Smooth muscle cell of the brain vasculature (primary cell): ENCODE measurements around the gene RIMBP3C.
"Not testable (repeated sequence)": the region's sequence is repeated elsewhere in the genome, so short reads cannot be mapped to it uniquely, and the experiment has no call there.

Experiments
- DNase-seq: peaks from one replicate; pipeline ENCODE4 v3.0.0-alpha.2; 2012; ENCODE audit warnings: low read depth, low spot score

The RIMBP3C gene

DNA sequence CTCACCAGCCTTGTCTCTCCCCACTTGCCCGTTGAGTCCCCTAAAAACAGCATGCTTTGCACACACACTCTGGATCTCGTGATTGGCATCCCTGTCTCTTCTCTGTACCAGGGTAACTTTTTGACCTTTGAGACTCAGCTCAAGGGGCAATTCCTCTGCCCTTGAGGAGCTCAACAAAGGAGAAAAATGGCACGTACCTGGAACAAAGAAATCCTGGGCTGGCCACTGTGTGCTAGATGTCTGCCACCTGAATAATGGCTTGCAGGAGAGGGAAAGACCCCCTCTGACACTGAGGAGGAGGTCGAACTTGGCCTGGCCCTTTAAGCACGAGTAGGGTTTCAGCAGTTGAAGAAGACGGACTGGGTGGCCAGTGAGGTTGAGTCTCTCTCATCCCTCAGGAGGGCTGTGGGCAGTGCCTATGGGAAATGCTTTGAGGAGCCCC is 22.1 kb upstream of the RIMBP3C start:
- no peak for DNase-seq

DNA sequence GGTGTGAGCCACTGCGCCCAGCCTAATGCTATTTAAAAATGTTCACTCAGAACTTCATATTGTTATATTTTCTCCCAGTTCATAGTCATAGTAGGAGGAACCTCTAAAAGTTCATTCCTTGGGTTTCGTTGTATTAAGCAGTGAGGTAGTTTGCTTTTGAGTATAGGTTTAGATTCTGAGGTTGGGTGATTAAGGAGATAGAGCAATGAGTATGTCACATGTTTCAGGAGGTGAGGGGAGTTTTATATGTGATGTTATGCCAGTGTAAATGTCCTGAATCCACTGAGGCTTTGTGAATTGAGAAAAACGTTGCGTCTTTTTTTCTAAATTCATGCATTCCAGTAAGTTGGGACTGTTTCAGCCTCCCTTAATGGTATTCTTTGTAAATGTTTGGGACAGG is 20.4 kb upstream of the RIMBP3C start:
- DNase-seq = no peak

DNA sequence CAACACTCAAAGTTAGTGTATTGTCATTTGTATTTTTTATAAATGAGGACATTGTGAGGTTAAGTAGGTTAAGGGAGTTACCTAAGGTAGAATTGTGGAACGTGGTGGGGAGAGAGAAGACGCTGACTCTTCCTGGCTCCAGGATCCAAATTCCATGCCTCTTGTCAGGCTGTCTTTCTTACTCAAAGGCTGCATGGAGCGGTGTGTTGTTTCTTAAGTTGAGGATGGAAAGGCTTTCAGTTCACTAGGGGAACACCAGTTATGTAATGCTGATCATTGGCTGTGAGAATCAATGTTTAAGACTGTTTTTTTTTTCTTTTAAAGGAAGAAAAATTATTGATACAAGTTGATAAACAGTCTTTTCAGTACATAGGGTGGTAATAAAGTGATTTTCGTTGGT is 19.1 kb upstream of the RIMBP3C start:
- no peak for DNase-seq

DNA sequence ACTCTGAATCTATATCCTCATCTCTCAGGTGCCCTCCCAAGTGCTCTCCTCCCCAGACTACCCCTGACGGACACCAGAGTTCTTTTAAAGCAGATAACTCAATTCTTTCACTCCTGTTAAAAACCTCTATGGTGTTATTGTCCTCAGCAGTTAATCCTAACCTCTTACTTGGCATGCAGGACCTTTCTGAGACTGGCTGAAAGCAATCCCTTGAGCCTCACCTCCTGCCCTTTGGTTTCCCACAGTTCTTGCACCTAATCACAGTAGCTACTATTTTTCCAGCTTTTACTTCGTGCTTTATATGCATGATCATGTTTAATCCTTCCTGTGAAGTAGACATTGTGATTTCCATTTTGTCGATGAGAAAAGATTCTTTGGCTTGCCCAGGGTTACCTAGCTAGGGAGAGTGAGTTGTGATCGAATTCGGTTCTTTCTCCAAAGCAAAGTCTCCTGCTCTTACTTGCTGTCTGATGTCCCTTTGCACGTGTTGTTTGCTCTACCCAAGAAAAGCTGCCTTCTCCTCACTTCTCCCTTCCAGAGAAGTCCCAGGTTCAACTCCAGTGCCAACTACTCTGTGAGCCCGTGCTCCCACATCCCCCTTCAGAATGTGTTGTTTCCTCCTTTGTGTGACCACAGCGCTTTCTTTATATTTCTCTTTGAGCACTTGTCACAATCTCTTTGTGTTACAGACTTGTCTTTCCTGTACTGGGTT is 18.4 kb upstream of the RIMBP3C start:
- DNase-seq = no peak

DNA sequence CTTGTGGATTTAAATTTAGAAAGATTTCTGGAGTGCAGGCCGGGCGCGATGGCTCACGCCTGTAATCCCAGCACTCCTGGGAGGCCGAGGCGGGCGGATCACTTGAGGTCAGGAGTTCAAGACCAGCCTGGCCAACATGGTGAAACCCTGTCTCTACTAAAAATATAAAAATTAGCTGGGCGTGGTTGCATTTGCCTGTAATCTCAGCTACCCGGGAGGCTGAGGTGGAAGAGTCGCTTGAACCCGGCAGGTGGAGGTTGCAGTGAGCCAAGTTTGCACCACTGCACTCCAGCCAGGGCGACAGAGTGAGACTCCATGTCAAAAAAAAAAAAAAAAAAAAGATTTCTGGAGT is 17.8 kb upstream of the RIMBP3C start:
- not testable (repeated sequence) for DNase-seq

DNA sequence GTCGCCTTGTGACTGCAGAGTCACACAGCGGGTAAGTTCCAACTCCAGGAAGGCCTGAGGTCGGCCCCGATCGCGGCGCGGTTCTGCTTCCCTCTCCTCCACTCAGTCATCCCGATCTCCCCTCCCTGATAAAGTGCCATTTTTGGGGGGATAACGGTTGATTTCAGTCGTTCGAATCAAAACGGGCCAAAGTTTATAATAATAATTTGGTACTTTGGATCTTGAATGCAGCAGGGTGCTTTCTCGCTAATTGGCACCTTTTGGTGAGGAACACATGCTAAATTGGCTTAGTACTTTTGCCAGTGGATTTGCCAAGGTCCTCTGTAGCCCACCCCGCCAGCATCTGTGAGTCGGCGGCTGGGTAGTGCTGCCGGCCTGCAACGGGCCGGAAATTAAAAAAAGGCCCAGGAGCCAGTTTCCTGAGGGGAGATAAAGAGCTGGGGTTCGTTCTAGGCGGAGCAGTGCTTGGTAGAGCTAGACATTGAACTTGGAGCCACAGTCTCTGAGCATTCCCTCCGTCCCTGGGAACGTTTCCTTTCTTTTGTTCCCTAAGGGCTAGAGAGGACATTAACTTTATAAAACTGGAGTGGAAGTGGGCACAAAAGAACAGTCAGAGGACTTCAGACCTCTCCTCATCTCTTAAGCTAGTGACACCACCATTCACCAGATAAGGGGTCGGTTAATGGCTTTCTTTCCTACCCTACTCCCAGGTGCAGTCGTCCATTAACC is 17.2 kb upstream of the RIMBP3C start:
- DNase-seq = no peak

DNA sequence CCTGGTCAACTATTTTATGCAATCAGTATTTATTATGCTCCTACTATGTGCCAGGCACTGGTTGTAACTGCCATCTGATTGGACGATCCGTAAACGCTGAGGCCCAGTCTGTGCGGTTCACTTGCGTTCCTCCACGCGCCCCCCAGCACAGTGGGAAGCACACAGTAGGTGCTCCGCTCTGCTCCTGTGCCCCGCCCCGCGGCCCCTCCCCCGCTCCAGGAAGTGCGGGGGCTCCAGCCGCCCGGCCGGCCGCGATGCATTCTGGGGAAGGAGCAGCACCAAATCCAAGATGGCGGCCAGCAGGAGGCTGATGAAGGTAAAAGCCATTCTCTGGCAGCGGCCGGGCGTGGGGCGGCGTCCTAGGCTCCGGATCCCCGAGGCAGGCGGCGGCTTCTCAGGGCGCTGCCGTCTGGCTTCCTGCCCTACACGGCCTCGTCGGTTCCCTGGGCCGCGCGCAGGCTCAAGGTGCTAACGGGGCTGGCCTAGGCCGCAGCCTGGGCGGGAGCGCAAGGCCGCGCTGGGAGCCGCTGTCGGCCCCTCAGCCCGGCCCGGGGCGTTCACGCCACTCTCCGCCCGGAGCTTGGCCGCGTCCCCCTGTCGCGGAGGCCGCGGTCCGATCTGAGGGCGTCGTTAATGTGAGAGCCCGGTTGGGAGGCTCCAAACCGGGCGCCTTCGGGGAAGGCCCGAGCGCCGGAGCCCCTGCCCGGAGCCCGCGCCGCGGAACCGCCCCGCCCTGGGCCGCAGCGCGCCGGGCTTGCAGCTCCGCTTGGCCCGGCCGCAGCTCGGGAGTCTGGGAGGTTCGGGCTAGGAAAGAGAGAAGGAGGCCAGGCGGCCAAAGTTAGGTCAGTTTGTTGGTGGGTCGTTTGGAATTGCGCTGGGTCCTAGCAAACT is 16.4 kb upstream of the RIMBP3C start, which contains the start of gene UBE2L3:
Gene UBE2L3, plus strand, starts transcription at position 259 of the 891 bp plus-strand sequence. Its CDS starts 31 bp downstream, at position 290.
- peak; percentile 45 for DNase-seq

DNA sequence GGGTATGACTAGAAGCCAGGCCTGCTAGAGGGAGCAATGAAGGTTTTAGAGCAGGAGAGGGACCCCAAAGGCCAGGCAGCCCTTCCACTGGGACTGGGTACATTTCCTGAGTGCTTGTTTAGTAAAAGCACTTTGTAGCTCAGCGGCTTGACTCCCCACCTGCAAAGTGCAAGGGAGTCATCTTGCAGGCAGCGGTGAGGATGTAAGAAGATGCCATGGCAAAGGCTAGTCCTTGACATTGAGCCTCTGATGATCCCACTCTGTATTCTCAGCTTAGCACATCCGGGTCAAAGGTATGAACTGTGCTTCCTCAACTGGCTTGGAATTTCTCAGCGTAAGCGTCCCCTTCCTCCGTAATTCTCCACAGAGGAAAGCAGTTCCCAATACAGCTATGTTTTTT is 13.2 kb upstream of the RIMBP3C start:
- no peak for DNase-seq

DNA sequence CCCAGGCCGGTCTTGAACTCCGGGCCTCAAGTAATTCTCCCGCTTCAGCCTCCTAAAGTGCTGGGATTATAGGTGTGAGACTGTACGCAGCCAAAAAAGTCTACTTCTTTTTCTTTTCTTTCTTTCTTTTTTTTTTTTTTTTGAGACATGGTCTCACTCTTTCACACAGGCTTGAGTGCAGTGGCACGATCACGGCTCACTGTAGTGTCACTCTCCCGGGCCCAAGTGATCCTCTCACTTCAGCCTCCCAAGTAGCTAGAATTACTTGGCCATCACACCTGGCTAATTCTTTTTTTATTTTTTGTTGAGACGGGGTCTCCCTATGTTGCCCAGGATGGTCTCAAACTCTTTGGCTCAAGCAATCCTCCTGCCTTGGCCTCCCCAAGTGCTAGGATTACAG is 12.7 kb upstream of the RIMBP3C start:
- no peak for DNase-seq

DNA sequence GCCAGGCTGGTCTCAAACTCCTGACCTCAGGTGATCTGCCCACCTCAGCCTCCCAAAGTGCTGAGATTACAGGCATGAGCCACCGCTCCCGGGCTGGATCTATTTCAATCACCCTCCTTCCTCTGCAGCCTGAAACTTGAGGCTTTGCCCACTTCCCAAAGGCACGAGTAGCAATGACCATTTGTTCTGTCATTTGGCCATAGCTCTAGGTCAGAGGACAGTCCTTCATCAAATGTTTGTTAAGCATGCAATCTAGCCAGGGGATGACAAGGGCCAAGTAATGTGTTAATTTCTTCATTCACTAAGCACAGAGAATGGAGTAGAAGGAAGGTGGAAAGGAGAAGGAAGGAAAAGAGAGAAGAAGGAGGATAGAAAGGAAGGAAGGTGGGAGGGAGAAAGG is 9.4 kb upstream of the RIMBP3C start:
- DNase-seq = not testable (repeated sequence)

DNA sequence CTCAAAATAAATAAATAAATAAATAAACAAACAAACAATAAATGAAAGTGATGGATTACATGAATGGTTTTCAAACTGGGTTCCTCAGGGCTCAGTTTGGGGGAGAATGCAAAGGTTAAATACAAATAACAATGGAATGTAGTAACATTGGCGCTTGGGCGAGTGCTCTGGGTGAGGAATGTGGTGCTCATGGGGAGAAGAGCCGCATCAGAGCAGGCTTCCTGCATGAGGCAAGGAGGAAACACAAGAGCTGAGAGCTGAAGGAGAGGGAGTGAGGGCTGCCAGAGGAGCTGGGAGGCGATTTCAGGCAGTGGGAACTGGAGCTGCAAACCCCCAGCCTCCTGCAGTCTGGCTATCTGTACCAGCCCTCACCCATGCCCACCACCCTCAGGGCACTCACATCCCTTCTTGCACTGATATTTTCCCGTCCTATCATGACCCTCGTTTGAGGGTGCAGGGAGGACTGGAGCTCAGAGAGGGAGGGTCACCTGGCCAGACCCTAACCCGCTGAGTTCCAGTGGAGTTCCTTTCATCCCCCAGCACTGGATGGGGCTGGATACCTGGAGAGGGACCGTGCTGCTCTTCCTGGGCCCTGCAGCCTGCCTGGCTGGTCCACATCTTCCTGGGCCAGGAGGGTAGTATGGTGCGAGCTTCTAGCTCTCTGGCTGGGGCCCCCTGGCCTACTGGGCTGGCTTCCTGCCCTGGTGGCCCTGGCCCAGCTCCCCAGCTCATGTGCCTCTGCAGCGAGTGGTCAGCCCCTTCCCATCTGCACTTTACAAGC is 8.3 kb upstream of the RIMBP3C start:
- DNase-seq = not testable (repeated sequence)

DNA sequence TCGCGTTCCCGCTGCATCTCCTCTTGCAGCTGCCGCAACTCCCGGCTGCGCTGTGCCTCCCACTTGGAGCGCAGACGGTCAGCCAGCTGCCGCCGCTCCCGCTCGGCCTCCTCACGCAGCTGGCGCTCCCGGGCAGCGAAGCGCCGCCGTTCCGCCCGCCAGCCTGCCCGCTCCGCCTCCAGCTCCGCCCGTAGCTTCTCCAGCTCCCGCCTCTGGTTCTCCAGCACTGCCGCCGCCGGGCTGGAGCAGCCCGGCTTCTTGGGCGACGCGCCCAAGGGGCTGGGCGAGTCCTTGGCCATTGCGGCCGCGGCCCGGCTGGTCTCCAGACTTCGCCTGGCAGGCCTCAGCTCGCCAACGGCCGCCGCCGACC is 598 bp downstream of the RIMBP3C start:
- not testable (repeated sequence) for DNase-seq

DNA sequence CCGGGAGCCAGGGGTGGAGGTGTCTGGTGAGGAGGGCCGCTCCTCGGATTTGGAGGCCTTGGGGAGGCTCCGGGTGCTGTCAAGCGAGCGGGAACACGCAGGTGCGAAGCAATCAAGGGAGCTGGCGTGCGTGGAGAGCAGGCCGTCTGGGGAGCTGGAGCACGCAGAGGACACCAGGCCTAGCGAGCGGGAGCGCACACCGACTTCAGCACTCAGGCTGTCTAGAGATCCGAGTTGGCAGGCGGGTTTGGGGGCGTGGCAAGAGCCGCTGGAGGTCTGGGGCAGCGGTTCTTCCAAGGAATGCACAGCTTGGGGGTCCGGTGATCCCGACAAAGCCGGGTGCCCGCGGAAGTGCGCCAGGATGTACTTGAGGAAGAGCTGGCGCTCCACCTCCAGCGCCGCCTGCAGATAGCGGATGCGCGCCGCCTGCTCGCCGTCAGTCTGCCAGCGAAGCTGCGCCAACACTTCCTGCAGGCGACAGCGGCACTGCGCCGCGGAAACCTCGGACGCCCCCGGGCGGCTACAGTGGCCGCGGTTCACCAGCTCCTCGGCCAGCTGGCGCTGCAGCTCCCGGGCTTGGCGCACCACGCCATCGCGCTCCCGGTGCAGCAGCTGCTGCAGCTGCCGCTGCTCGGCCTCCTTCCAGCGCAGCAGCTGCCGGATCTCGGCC is 1.1 kb downstream of the RIMBP3C start:
- not testable (repeated sequence) for DNase-seq

DNA sequence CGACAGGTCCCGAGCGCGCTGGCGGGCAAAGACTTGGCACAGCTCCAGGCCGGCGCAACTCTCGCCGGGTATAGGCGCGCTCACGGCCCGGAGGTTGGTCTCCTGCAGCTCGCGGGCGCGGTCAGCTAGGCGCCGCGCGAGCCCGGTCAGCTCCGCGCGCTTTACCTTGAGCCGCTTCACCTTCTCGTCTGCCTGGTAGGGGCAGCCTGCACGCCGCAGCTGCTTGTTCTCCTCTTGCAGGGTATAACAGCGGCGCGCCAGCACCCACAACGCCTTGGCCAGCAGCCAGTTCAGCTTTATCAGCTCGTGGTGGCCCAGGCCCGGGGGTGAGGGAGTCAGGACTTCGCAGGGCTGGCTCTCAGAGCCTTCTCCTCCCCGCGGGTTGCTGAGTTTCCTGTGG is 1.7 kb downstream of the RIMBP3C start:
- not testable (repeated sequence) for DNase-seq

DNA sequence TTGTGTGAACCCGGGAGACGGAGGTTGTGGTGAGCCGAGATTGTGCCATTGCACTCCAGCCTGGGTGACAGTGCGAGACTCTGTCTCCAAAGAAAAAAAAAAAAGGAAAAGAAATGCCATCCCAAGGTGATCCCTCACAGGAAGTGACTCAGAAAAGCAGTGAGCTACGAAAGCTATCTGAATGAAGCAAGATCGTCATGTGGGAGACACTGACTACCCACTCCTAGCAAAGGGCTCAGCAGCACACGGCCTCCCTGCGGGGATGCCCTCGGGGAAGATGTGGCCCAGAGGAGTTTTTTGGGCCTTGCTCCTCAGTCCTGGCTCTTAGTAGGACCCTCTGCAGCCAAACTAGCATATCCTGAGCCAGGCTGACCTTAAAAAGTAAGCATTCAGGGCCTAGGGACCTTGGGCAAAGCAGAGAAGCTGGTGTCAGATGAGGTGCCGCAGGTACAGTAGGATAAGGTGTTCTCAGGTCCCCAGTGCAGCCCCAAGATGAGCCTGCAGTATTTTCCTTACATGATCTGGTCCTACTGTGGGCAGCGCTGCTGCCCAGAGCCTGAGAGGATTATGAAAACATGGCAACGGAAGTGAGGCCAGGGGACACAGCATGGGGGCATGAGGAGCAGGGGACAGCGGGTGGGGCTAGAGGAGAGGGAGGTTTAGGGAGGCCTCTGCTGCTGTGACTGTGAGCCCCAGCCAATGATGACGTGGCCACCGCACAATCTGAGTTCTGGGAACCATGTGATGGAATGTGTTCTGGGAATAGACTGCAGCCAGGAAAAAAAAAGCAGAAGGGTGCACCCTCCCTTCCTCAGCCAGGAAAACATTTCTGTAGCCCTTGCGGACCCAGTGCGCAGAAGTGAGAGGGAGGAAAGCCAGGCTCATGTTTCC is 6.6 kb downstream of the RIMBP3C start:
- DNase-seq = not testable (repeated sequence)

DNA sequence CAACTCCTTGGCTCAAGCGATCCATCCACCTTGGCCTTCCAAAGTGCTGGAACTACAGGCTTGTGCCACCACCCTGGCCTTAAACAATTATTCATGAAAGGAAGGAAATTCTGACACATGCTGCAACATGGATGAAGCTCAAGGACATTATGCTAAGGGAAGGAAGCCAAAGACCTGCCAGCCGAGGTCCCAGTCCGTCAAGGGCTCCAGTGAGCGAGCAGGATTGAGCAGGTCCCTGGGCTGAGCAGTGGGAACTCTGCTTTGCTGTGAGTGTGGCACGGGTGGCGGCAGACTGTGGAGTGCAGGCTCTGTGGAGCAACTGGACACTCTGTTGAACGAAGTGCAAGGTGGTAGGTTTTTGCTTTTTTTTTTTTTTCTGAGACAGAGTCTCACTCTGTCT is 11.4 kb downstream of the RIMBP3C start:
- not testable (repeated sequence) for DNase-seq

DNA sequence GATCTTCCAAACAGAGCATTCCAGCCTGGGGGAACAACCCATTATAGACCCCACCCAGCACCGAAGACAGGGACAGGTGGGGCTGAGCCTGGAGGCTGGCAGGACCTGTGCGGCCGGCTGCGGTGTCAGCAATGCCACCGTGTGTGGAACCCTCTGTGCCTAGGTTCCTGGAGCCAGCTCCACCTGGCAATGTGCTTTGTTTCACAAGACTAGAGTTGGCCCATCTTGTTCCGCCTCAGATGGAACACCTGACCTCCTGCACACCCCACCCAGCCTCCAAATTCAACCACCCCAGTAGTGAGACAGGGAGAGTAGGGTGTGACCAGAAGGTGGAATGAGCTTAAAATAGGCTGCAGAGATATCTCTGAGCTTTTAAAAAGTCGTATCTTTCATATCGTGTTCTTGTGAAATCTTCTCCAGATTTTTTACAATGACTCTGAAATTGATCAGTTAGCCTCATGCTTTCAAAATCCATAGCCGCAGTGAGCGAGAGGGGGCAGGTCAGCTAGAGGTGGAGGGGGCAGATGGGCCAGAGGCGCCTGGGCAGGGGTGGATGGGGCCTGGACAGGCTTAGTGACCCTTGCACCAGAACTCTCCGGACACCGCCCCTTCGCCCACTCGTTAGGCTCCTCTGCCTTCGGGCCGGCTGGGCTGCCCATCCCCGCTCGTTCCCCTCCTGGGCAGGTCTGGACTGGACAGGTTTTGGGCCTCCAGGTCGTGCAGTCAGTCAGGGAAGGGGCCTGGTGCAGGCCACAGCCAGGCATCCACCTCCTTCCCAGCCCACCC is 18.2 kb downstream of the RIMBP3C start:
- not testable (repeated sequence) for DNase-seq

DNA sequence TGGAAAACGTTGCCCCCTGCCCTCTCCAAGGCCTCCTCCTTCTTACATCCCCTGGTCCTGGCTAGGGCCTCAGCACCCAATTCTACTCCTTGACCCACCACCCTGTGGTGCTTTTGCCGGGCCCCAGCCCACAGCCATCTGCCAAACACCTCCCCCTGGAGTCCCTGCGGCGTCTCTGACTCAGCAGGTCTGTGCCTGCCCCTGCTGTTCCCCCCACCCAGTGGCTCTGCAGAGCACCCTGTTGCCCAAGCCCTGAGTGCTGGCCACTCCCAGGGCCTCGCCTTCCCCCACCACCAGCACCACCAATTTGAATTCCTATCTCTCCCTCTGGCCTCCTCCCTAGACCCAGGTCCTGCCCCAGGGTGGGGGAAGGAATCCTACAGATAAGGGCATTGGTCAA is 19.7 kb downstream of the RIMBP3C start:
- DNase-seq = not testable (repeated sequence)
